Esophagus muscularis mucosa (tissue), 4 donors: ENCODE data around the gene MLLT3. TPM values are rescaled to one million over a fixed set of nuclear protein-coding genes. Genes with fewer than 3 reads are reported as not detected.

Experiments used
- DNase-seq: peaks from one replicate; pipeline ENCODE4 v3.0.0-alpha.2; 2017; ENCODE audit errors: extremely low spot score
- H3K27ac ChIP-seq, 4 donors: fragments of 200-600 bp; sonication (generic); replicated peaks in 1 of 4; 1 replicate in 3 of 4; 2 replicates in 1 of 4; pipeline ENCODE4 v1.5.1; 2016 to 2019; ENCODE audit warnings: mild to moderate bottlenecking in 1 of 4
- H3K27me3 ChIP-seq, 4 donors: fragments of 200-600 bp; sonication (generic); one replicate each; pipeline versions ENCODE4 v1.5.1 to v1.6.0; 2016 to 2019
- H3K36me3 ChIP-seq, 4 donors: fragments of 200-600 bp; sonication (generic); one replicate each; pipeline ENCODE4 v1.5.1; 2016 to 2019
- H3K4me1 ChIP-seq, 4 donors: fragments of 200-600 bp; sonication (generic); one replicate each; pipeline ENCODE4 v1.5.1; 2016 to 2019
- H3K4me3 ChIP-seq, 4 donors: fragments of 200-600 bp; sonication (generic); 1 replicate in 2 of 4; 2 replicates in 2 of 4; pipeline ENCODE4 v1.5.1; 2016 to 2019; ENCODE audit warnings: mild to moderate bottlenecking in 4 of 4, moderate library complexity in 1 of 4
- H3K9me3 ChIP-seq, 4 donors: fragments of 200-600 bp; sonication (generic); 1 replicate in 3 of 4; 2 replicates in 1 of 4; pipeline ENCODE4 v1.5.1; 2016 to 2019
- CTCF ChIP-seq, 3 experiments: fragments of 200-600 bp in 2 of 3; fragments of 450-650 bp in 1 of 3; sonication (generic) in 2 of 3; IDR thresholded peaks; one replicate each; pipeline ENCODE4 v1.5.1; 2017 to 2019; ENCODE audit warnings: antibody characterized with exemption in 3 of 3, mild to moderate bottlenecking in 2 of 3, moderate library complexity in 1 of 3
- EP300 ChIP-seq: sonication (generic); formaldehyde crosslinking; IDR thresholded peaks from one replicate; pipeline ENCODE4 v1.6.1; 2017; ENCODE audit warnings: antibody characterized with exemption
- POLR2A ChIP-seq: fragments of 450-650 bp; IDR thresholded peaks from one replicate; pipeline ENCODE4 v1.6.1; 2017; ENCODE audit warnings: antibody characterized with exemption, moderate library complexity, mild to moderate bottlenecking, low read depth
- POLR2AphosphoS5 ChIP-seq, 2 donors: sonication (generic); formaldehyde crosslinking; IDR thresholded peaks; one replicate each; pipeline ENCODE4 v1.6.1; 2017; ENCODE audit warnings: antibody characterized with exemption in 2 of 2
- WGBS: methylation state at CpG from one replicate; pipeline ENCODE4 v1.1.5; 2018; 5-methylcytosine and 5-hydroxymethylcytosine counted together
- intact Hi-C: fragments of 100-400 bp; cut with DNase I; formaldehyde crosslinking; loops from one replicate; pipeline ENCODE4 v1.15.1; 2023
- total RNA-seq, 4 donors: library from RNA; depleted of rRNA; stranded (reverse); fragments of >200 nt; gene quantifications; one replicate each; pipeline versions ENCODE4 v1.1.0 to v1.2.1, GENCODE V29; 2016

The MLLT3 gene
- total RNA-seq, 4 donors from 2014 or later: 14.1 to 30.7 (median 18.0) TPM

GRCh38 chr9:20378851-20379250 lies 243.4 kb downstream of the MLLT3 start:
- Histone ChIP-seq H3K27ac (no peak overlapping the region), H3K9me3 (no peaks in the 10 kb centered on the region), H3K27me3 (no peaks in the 10 kb centered on the region), H3K4me3 (no peak overlapping the region), H3K36me3 (no peaks in the 10 kb centered on the region), H3K4me1 (peaks cover 0 to 12% (median 6%) of the 10 kb centered on the region in 4 donors)
- no peak for TF ChIP-seq POLR2A
- DNase-seq: no peak
- WGBS: 91% methylated on average over 3 of the region's 3 CpGs
- intact Hi-C loops: no loop called here

GRCh38 chr9:20377790-20378189 lies 244.5 kb downstream of the MLLT3 start:
- intact Hi-C loops: no loop called here
- Histone ChIP-seq H3K4me3 (no peak overlapping the region), H3K27ac (no peak overlapping the region), H3K9me3 (no peaks in the 10 kb centered on the region), H3K4me1 (peaks cover 0 to 9% (median 5%) of the 10 kb centered on the region in 4 donors), H3K36me3 (no peaks in the 10 kb centered on the region), H3K27me3 (no peaks in the 10 kb centered on the region)
- TF ChIP-seq CTCF (IDR thresholded peaks at IDR 0.05) (no peak), POLR2A (no peak), POLR2AphosphoS5 (IDR thresholded peaks at IDR 0.05) (no peak), EP300 (no peak)
- no peak for DNase-seq

GRCh38 chr9:20376731-20377375 lies 245.4 kb downstream of the MLLT3 start:
- DNase-seq: no peak
- WGBS: 74% methylated on average over 4 of the region's 4 CpGs
- H3K4me1 ChIP-seq: peaks cover 0 to 5% (median 0%) of the 10 kb centered on the region in 4 donors
- TF ChIP-seq POLR2AphosphoS5 (IDR thresholded peaks at IDR 0.05) (no peak), POLR2A (no peak), CTCF (IDR thresholded peaks at IDR 0.05) (no peak), EP300 (no peak)
- H3K27me3 ChIP-seq: no peaks in the 10 kb centered on the region
- no peak overlapping the region for H3K27ac ChIP-seq
- H3K9me3 ChIP-seq: no peaks in the 10 kb centered on the region
- H3K36me3 ChIP-seq: no peaks in the 10 kb centered on the region
- no peak overlapping the region for H3K4me3 ChIP-seq
- intact Hi-C loops: no loop called here

GRCh38 chr9:20376042-20376441 lies 246.3 kb downstream of the MLLT3 start:
- TF ChIP-seq EP300 (no peak), POLR2AphosphoS5 (IDR thresholded peaks at IDR 0.05) (no peak)
- H3K9me3 ChIP-seq: no peaks in the 10 kb centered on the region
- no peaks in the 10 kb centered on the region for H3K27me3 ChIP-seq
- DNase-seq: no peak
- peaks cover 0 to 5% (median 0%) of the 10 kb centered on the region in 4 donors for H3K4me1 ChIP-seq
- 84% methylated on average over 4 of the region's 4 CpGs for WGBS
- no peaks in the 10 kb centered on the region for H3K36me3 ChIP-seq
- H3K4me3 ChIP-seq: no peak overlapping the region
- no peak overlapping the region for H3K27ac ChIP-seq
- intact Hi-C loops: no loop called here

GRCh38 chr9:20373263-20373662 lies 249.0 kb downstream of the MLLT3 start:
- H3K4me1 ChIP-seq: peaks cover 0 to 6% (median 2%) of the 10 kb centered on the region in 4 donors
- no peak for TF ChIP-seq POLR2AphosphoS5 (IDR thresholded peaks at IDR 0.05)
- no peak for TF ChIP-seq POLR2A
- no peak for TF ChIP-seq EP300
- no peak for TF ChIP-seq CTCF (IDR thresholded peaks at IDR 0.05)
- no peaks in the 10 kb centered on the region for H3K36me3 ChIP-seq
- no peak overlapping the region for H3K27ac ChIP-seq
- WGBS: 84% methylated on average over 1 of the region's 1 CpG
- DNase-seq: no peak
- H3K27me3 ChIP-seq: no peaks in the 10 kb centered on the region
- no peak overlapping the region for H3K4me3 ChIP-seq
- intact Hi-C loops: no loop called here
- no peaks in the 10 kb centered on the region for H3K9me3 ChIP-seq

GRCh38 chr9:20369391-20369790 lies 252.9 kb downstream of the MLLT3 start:
- Histone ChIP-seq H3K4me1 (peaks cover 0 to 14% (median 6%) of the 10 kb centered on the region in 4 donors), H3K4me3 (no peak overlapping the region), H3K9me3 (no peaks in the 10 kb centered on the region), H3K27me3 (no peaks in the 10 kb centered on the region), H3K36me3 (no peaks in the 10 kb centered on the region), H3K27ac (no peak overlapping the region)
- intact Hi-C loops: no loop called here
- 94% methylated on average over 1 of the region's 1 CpG for WGBS
- no peak for TF ChIP-seq POLR2AphosphoS5 (IDR thresholded peaks at IDR 0.05)
- no peak for TF ChIP-seq CTCF (IDR thresholded peaks at IDR 0.05)
- no peak for TF ChIP-seq EP300
- no peak for TF ChIP-seq POLR2A
- DNase-seq: no peak
